ENCODE data around the gene SLC34A3. TPM values are rescaled to one million over a fixed set of nuclear protein-coding genes. Genes with fewer than 3 reads are reported as not detected.

The SLC34A3 gene
- total and polyA plus RNA-seq, 4 donors = 0.03 to 0.65 (median 0.12) TPM; not detected in 1

GRCh38 chr9:137216188-137216965, 14.3 kb upstream of the SLC34A3 start:
- Histone ChIP-seq H3K4me1 (ENCODE audit: control insufficient read depth in 5 of 5, insufficient read depth in 5 of 5, low read length in 5 of 5) (peaks cover 0 to 14% (median 0%) of the 10 kb centered on the region in 5 donors), H3K9me3 (ENCODE audit: control insufficient read depth in 4 of 4, insufficient read depth in 3 of 4, low read length in 3 of 4) (no peaks in the 10 kb centered on the region), H3K4me3 (no peak overlapping the region), H3K36me3 (ENCODE audit: control insufficient read depth in 4 of 4, insufficient read depth in 4 of 4, low read length in 4 of 4) (peaks cover 0 to 26% (median 3%) of the 10 kb centered on the region in 4 donors), H3K27ac (ENCODE audit: low read depth in 1 of 2, low read length in 1 of 2) (no peak overlapping the region), H3K9ac (ENCODE audit: insufficient read depth in 1 of 2, low read length in 2 of 2) (no peak overlapping the region), H3K27me3 (ENCODE audit: control insufficient read depth in 3 of 3, insufficient read depth in 3 of 3, low read length in 2 of 3) (no peaks in the 10 kb centered on the region)
- WGBS, 2 donors = 95 to 98% methylated on average over 28 to 30 of the region's 30 CpGs
- DNase-seq = no peak
- no peak for ATAC-seq (ENCODE audit: insufficient read depth, low FRiP score)
- TF ChIP-seq CTCF (IDR thresholded peaks at IDR 0.05; ENCODE audit: control extremely low read depth, extremely low read depth) = no peak

GRCh38 chr9:137217276-137218211, 13.2 kb upstream of the SLC34A3 start:
- Histone ChIP-seq H3K9ac (ENCODE audit: insufficient read depth in 1 of 2, low read length in 2 of 2) (no peak overlapping the region), H3K9me3 (ENCODE audit: control insufficient read depth in 4 of 4, insufficient read depth in 3 of 4, low read length in 3 of 4) (no peaks in the 10 kb centered on the region), H3K4me3 (no peak overlapping the region), H3K4me1 (ENCODE audit: control insufficient read depth in 5 of 5, insufficient read depth in 5 of 5, low read length in 5 of 5) (peaks cover 0 to 15% (median 0%) of the 10 kb centered on the region in 5 donors), H3K36me3 (ENCODE audit: control insufficient read depth in 4 of 4, insufficient read depth in 4 of 4, low read length in 4 of 4) (peaks cover 0 to 26% (median 3%) of the 10 kb centered on the region in 4 donors), H3K27ac (ENCODE audit: low read depth in 1 of 2, low read length in 1 of 2) (peak overlapping the region; percentile 1 to 65), H3K27me3 (ENCODE audit: control insufficient read depth in 3 of 3, insufficient read depth in 3 of 3, low read length in 2 of 3) (no peaks in the 10 kb centered on the region)
- 52 to 73% methylated on average over 33 to 36 of the region's 36 CpGs for WGBS, 2 donors
- ATAC-seq (ENCODE audit: insufficient read depth, low FRiP score) (peak; percentile 54), DNase-seq (no peak)
- no peak for TF ChIP-seq CTCF (IDR thresholded peaks at IDR 0.05; ENCODE audit: control extremely low read depth, extremely low read depth)

- Histone ChIP-seq H3K4me1 (ENCODE audit: control insufficient read depth in 5 of 5, insufficient read depth in 5 of 5, low read length in 5 of 5) (peaks cover 0 to 19% (median 0%) of the 10 kb centered on the region in 5 donors), H3K4me3 (no peak overlapping the region), H3K9ac (ENCODE audit: insufficient read depth in 1 of 2, low read length in 2 of 2) (no peak overlapping the region), H3K27me3 (ENCODE audit: control insufficient read depth in 3 of 3, insufficient read depth in 3 of 3, low read length in 2 of 3) (no peaks in the 10 kb centered on the region), H3K27ac (ENCODE audit: low read depth in 1 of 2, low read length in 1 of 2) (peak overlapping the region; percentile 72 to 73), H3K36me3 (ENCODE audit: control insufficient read depth in 4 of 4, insufficient read depth in 4 of 4, low read length in 4 of 4) (peaks cover 0 to 25% (median 3%) of the 10 kb centered on the region in 4 donors), H3K9me3 (ENCODE audit: control insufficient read depth in 4 of 4, insufficient read depth in 3 of 4, low read length in 3 of 4) (no peaks in the 10 kb centered on the region)
- ATAC-seq (ENCODE audit: insufficient read depth, low FRiP score) (no peak), DNase-seq (no peak)
- WGBS, 2 donors = 91 to 93% methylated on average over 30 of the region's 30 CpGs
- TF ChIP-seq CTCF (IDR thresholded peaks at IDR 0.05; ENCODE audit: control extremely low read depth, extremely low read depth) = no peak
Measured at GRCh38 chr9:137218212-137218753, 12.4 kb upstream of the SLC34A3 start.

Measured in lung (tissue), 12 donors.